GM11168 (cell line): ENCODE measurements around the gene HOXA3.

ENCODE experiments used
- in situ Hi-C: fragments of 300-500 bp; cut with MboI; formaldehyde crosslinking; loops from one replicate; pipeline ENCODE4 v1.12.0; 2022; ENCODE audit warnings: low sequenced_read_pairs; ENCODE audit not compliant: unreplicated experiment

The HOXA3 gene

DNA sequence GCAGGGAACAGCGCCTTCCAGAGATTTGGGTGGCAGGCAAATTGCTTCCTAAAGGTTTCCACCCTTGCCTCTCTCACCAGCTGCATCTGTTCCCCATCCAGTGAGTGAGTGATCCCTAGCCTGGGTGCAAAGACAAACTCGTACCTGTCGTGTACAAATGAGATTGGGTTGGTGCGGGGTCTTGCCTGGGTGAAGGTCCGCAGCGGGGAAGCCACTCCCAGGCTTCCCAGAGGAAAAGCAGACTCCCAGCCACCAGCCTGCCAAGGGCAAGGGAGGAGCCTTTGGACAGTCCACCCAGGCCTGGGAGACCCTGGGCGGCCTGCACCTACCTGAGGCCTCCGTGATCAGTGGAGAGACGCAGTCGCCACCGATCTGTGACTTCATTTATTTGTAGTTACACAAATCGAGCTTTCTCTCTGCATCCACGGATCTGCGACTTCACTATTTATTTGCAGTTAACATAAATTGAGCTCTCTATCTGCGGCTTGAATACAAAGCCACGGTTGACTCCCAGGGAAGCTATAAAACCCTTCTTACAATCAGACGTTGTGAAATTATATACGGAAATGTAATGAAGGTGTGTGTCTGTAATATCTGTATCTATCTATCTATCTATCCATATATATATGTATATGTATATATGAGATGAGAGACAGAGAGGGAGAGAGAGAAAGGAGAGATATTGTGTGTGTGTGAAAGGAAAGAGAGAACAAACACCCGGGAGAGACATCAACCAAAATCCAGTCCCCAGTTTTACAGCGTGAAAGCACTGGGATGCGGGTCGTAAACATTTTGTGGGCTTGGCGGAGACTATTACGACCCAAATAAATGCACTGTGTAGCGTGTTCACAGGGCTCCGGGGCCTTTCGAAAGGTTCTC, 7.1 kb upstream of the HOXA3 start:
- in situ Hi-C loops, result loop anchor here (10.0 kb wide), 2 partner anchors 655 to 795 kb away; no protein-coding TSS in a partner anchor

GRCh38 chr7:27158436-27159265, 6.3 kb upstream of the HOXA3 start:
- in situ Hi-C loops, result loop anchor here (10.0 kb wide), 2 partner anchors 654 to 794 kb away; no protein-coding TSS in a partner anchor

DNA sequence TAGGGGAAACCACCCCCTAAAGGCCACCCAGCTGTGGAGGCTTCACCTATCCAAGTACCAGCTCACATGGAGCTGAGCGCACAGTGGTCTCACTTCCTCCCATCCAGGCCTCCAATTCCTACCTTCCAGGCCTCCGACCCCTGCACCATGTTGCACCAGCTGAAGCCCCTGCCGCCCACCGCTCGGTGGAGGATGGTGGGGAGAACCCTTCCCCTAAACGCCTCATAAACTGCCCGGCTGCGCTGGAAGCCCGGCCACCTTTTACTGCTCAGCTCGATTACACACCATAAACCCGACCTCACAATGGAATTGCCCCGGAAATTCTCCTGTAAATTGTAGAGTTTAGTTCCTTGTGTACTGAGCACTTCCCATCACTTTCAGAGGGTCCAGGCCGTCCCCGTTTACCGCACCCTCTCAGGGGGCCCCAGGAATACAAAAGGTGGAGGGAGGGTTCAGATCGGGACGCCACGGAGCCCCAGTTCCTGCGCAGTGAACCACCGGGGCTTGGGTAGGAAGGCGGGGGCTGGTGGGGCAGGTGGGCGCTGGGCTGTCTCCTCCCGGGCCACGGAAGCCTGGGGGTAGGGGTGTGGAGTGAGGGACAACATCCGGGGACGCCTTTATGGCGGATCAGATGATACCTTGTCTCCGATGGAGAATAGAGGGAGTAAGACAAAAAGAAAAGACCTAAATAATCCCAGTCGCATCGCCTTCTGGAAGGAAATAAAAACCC, 5.5 kb upstream of the HOXA3 start:
- in situ Hi-C loops, result loop anchor here (10.0 kb wide), 2 partner anchors 653 to 793 kb away; no protein-coding TSS in a partner anchor

DNA sequence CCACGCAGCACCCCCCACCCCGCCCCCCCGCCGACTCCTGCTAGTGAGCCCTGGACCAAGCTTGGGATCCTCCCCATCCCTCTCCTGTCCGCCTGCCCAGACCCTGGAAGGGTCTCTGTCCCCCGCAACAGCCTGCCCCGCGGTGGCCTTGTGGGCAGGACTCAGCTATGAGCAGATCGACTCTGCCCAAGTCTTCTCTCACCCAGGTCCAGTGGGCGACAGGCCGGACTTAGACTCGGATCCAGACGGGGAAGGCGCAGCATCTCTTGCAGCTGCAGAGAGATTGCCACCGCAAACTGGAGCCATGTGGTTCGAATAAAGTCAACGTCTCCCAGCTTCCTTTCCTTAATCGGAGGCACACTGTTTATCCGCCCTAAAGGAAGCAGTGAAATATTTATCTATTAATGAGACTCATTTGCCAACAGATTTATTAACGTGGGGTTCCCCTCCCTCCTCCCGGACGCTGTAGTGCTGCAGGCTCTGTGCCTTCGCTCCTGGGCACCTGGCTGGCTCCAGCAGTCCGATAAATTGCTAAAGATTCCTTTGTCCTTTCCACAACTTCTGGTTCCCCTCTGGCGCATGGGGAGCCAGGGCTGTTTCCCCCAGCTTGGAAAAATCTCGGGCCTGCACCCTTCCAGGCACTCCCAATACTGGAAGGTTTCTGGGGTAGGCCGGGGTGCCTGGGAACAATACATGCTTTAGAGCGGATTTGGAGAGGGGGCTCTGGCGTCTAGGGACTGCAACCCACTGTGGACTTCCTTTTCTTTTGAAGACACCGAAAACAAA, 4.7 kb upstream of the HOXA3 start:
- in situ Hi-C loops, result loop anchor here (10.0 kb wide), 2 partner anchors 652 to 792 kb away; no protein-coding TSS in a partner anchor

GRCh38 chr7:27156508-27156898, 4.1 kb upstream of the HOXA3 start, which contains the start of gene HOXA7:
Gene HOXA7, minus strand, starts transcription at chr7:27156675. Its CDS starts 130 bp downstream, at chr7:27156545.
- in situ Hi-C loops, result loop anchor here (10.0 kb wide), 2 partner anchors 652 to 792 kb away; no protein-coding TSS in a partner anchor

DNA sequence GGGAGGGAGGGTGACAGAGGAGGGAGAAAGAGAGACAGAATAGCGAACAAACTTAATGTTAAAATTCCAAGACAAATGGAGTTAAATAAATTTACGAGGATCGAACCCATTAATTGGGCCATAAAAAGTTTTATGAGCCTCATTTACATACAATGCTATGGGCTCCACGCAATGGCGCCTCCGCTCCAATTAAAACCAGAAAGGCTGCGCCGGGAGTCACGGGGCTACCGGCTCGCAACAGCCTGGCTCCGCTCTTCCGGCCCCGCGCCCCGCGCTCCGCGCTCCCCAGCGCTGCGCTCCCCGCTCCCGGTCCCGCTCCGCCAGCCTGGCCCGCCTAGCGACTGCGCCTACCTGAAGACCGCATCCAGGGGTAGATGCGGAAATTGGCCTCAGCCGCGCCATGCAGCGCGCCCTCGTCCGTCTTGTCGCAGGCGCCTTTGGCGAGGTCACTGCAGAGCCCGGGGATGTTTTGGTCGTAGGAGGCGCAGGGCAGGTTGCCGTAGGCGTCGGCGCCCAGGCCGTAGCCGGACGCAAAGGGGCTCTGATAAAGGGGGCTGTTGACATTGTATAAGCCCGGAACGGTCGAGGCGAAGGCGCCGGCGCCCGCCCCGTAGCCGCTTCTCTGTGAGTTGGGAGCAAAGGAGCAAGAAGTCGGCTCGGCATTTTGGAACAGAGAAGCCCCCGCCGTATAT, 3.6 kb upstream of the HOXA3 start:
- in situ Hi-C loops, result loop anchor here (10.0 kb wide), 2 partner anchors 651 to 791 kb away; no protein-coding TSS in a partner anchor

DNA sequence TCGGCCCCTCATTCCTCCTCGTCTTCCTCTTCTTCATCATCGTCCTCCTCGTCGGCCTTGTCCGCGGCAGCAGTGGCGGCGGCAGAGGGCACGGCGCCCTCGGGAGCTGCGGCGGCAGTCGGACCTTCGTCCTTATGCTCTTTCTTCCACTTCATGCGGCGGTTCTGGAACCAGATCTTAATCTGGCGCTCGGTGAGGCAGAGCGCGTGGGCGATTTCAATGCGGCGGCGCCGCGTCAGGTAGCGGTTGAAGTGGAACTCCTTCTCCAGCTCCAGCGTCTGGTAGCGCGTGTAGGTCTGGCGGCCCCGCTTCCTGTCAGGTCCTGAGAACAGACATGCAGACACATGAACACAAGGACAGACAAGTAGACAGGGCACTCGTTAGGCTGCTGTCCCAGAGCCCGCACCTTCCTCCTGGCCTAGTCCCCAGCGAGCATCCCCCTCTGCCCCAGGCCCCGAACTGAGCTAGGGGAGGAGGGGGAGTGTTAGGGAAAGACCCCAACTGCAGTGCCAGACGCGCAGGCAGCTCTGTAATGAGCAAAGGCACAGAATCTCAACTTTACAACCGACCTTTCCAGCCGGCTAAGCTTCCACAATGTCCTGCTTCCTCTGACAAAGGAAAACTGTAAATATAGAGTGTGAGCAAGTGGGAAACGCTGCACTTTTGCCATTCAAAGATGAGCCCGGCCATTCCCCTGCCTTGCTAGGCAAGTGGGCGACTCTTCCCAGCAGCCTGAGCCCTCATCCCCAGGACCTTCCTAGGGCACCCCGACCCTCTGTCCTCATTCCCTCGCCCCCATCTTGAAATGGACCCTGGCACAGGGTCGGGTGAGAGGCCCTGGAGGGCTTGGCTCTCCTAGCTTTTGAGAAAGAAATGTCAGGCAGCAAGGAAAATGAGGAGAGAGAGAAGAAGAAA, 2.8 kb upstream of the HOXA3 start:
- in situ Hi-C loops, result loop anchor here (10.0 kb wide), 2 partner anchors 650 to 790 kb away; no protein-coding TSS in a partner anchor

GRCh38 chr7:27154369-27154768, 2.0 kb upstream of the HOXA3 start:
- in situ Hi-C loops, result loop anchor here (10.0 kb wide), 2 partner anchors 650 to 790 kb away; no protein-coding TSS in a partner anchor

GRCh38 chr7:27153526-27153925, 1.1 kb upstream of the HOXA3 start:
- in situ Hi-C loops, result loop anchor here (10.0 kb wide), 2 partner anchors 649 to 789 kb away; no protein-coding TSS in a partner anchor

- in situ Hi-C loops, result loop anchor here (10.0 kb wide), 2 partner anchors 648 to 788 kb away; no protein-coding TSS in a partner anchor
These were observed 546 bp upstream of the HOXA3 start for GRCh38 chr7:27152816-27153442.

DNA sequence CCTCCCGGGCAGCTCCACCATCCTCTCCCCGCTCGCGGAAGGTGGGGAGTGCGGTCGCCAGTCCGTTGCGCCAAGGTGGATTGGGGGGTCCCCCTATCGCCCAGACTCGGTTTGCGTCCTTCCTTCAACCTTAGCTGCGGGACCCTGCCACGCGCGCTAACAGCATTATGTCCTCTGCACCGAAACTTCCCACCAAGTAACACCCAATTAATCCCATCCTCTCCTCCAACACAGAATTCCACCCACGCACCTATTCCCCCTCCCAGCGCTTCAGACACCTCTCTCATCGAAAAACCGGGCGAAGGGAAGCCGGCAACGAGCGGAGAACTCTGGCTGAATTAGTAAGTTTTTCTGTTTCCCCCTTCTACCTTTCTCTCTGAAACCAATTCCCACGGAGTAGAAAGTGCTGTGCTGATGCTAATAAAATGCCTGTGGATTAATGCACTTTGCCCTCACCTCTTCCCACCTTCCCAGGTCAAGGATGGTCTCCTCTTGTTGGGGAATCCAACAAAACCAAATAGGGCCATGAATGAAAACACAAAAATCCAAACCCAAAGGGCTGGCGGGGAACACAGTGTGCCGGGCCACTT, 947 bp downstream of the HOXA3 start:
- in situ Hi-C loops, result loop anchor here (10.0 kb wide), 2 partner anchors 647 to 787 kb away; no protein-coding TSS in a partner anchor

GRCh38 chr7:27150568-27151340, 1.6 kb downstream of the HOXA3 start:
- in situ Hi-C loops, result loop anchor here (10.0 kb wide), 2 partner anchors 646 to 786 kb away; no protein-coding TSS in a partner anchor

- in situ Hi-C loops, result loop anchor here (10.0 kb wide), 2 partner anchors 645 to 785 kb away; no protein-coding TSS in a partner anchor
These were observed 2.4 kb downstream of the HOXA3 start for GRCh38 chr7:27149842-27150567.

- in situ Hi-C loops, result no loop called here
These were observed 3.4 kb downstream of the HOXA3 start for GRCh38 chr7:27148756-27149641.
